Right lobe of liver (tissue), 6 donors: ENCODE measurements around the gene GRN. TPM values are rescaled to one million over a fixed set of nuclear protein-coding genes. Genes with fewer than 3 reads are reported as not detected.
A peak's percentile ranks its signal among the peaks of the same experiment; 100 is the strongest.

Experiments used
- ATAC-seq, 4 donors: fragments of 200-7000 bp; cut with Tn5 transposase; one replicate each; pipeline ENCODE4 v1.9.1; 2020; ENCODE audit warnings: mild to moderate bottlenecking in 4 of 4, moderate library complexity in 4 of 4
- DNase-seq, 3 donors: peaks; one replicate each; pipeline ENCODE4 v3.0.0-alpha.2; 2020
- H3K27ac ChIP-seq, 3 donors: fragments of 200-600 bp; one replicate each; pipeline ENCODE4 v1.8.0; 2022
- H3K27me3 ChIP-seq, 2 donors: fragments of 200-600 bp; one replicate each; pipeline ENCODE4 v1.8.0; 2022
- H3K36me3 ChIP-seq, 4 donors: fragments of 200-600 bp; sonication (generic) in 1 of 4; one replicate each; pipeline versions ENCODE4 v1.5.1 to v1.8.0; 2017 to 2022; ENCODE audit warnings: control low read depth in 1 of 4
- H3K4me1 ChIP-seq, 4 donors: fragments of 200-600 bp; sonication (generic) in 1 of 4; one replicate each; pipeline versions ENCODE4 v1.5.1 to v1.8.0; 2017 to 2022; ENCODE audit warnings: control low read depth in 1 of 4
- H3K4me3 ChIP-seq, 3 donors: fragments of 200-600 bp; one replicate each; pipeline ENCODE4 v1.8.0; 2022
- H3K9me3 ChIP-seq, 4 donors: fragments of 200-600 bp; sonication (generic) in 1 of 4; one replicate each; pipeline versions ENCODE4 v1.5.1 to v1.8.0; 2017 to 2022; ENCODE audit warnings: control low read depth in 1 of 4
- CTCF ChIP-seq, 4 donors: fragments of 200-600 bp in 3 of 4; fragments of 450-650 bp in 1 of 4; IDR thresholded peaks; one replicate each; pipeline versions ENCODE4 v1.5.1 to v1.8.0; 2016 to 2022; ENCODE audit warnings: antibody characterized with exemption in 4 of 4, mild to moderate bottlenecking in 2 of 4
- POLR2A ChIP-seq: fragments of 450-650 bp; IDR thresholded peaks from one replicate; pipeline ENCODE4 v1.6.1; 2017; ENCODE audit warnings: antibody characterized with exemption, mild to moderate bottlenecking
- WGBS: methylation state at CpG from one replicate; pipeline ENCODE4 v1.1.6; 2018; ENCODE audit warnings: low coverage, low lambda C conversion rate; ENCODE audit not compliant: insufficient coverage; ENCODE audit errors: missing lambda C conversion rate; 5-methylcytosine and 5-hydroxymethylcytosine counted together
- intact Hi-C, 2 donors: fragments of 100-400 bp; cut with DNase I; formaldehyde crosslinking; loops; one replicate each; pipeline versions ENCODE4 v1.11.2 to v1.14.1; 2022
- total RNA-seq, 6 experiments: library from RNA; depleted of rRNA in 2 of 6; stranded (reverse); fragments of >200 nt in 2 of 6; fragmentation: NEBNext Ultra II Directional in 3 of 6; extraction: Animal tissue kit (Norgen Biotek cat#: 25700) in 3 of 6; gene quantifications; one replicate each; pipeline versions ENCODE4 v1.1.0 to v1.2.4, GENCODE V29; 2016 to 2023
- donor health status: DM: no; HTN: yes; CAD: no.
- donor health status: DM: no; HTN: no; CAD: no.
- donor health status: DM: no; HTN: no; CAD: no.
- donor health status: DM: no; HTN: yes; CAD: no.
- donor health status: DM: no; HTN: yes; CAD: no.

The GRN gene
- total RNA-seq, 6 experiments from 2014 or later = 84.5 to 230 (median 150) TPM

- no peak for ATAC-seq
- Histone ChIP-seq H3K9me3 (no peaks in the 10 kb centered on the region), H3K36me3 (no peaks in the 10 kb centered on the region), H3K27ac (no peak overlapping the region), H3K4me1 (peaks cover 0 to 7% (median 0%) of the 10 kb centered on the region in 4 donors), H3K4me3 (no peak overlapping the region), H3K27me3 (peaks cover 0 to 6% of the 10 kb centered on the region in 2 donors)
- intact Hi-C loops = no loop called here
- TF ChIP-seq POLR2A (no peak), CTCF (IDR thresholded peaks at IDR 0.05) (no peak)
- 10% methylated on average over 2 of the region's 10 CpGs for WGBS
- DNase-seq = no peak
Observed at GRCh38 chr17:44386182-44386525, 41.1 kb downstream of the GRN start.

- DNase-seq (no peak), ATAC-seq (no peak)
- no peak for TF ChIP-seq CTCF (IDR thresholded peaks at IDR 0.05)
- TF ChIP-seq POLR2A = no peak
- H3K4me3 ChIP-seq = no peak overlapping the region
- no peak overlapping the region for H3K27ac ChIP-seq
- no peaks in the 10 kb centered on the region for H3K9me3 ChIP-seq
- H3K36me3 ChIP-seq = no peaks in the 10 kb centered on the region
- 22% methylated on average over 1 of the region's 2 CpGs for WGBS
- intact Hi-C loops = no loop called here
- H3K4me1 ChIP-seq = peaks cover 0 to 7% (median 0%) of the 10 kb centered on the region in 4 donors
- H3K27me3 ChIP-seq = peaks cover 0 to 6% of the 10 kb centered on the region in 2 donors
Observed at GRCh38 chr17:44387804-44388203, 42.7 kb downstream of the GRN start.

GRCh38 chr17:44389281-44389680 lies 44.2 kb downstream of the GRN start, which contains the start of gene ITGA2B:
Gene ITGA2B (minus strand): TSS chr17:44389649. CDS start chr17:44389473, 176 bp downstream.
- Histone ChIP-seq H3K36me3 (no peaks in the 10 kb centered on the region), H3K9me3 (no peaks in the 10 kb centered on the region), H3K4me3 (no peak within 1 kb of the TSS), H3K27me3 (peaks cover 0 to 6% of the 10 kb centered on the region in 2 donors), H3K4me1 (peaks cover 0 to 7% (median 0%) of the 10 kb centered on the region in 4 donors), H3K27ac (no peak within 1 kb of the TSS)
- intact Hi-C loops = no loop called here
- TF ChIP-seq CTCF (IDR thresholded peaks at IDR 0.05) (no peak), POLR2A (no peak)
- ATAC-seq = no peak
- DNase-seq = no peak
- no CpG with 5 or more reads among the region's 1 CpG for WGBS

GRCh38 chr17:44389723-44390202 lies 44.7 kb downstream of the GRN start:
- 40% methylated on average over 6 of the region's 6 CpGs for WGBS
- no peak for ATAC-seq
- TF ChIP-seq CTCF (IDR thresholded peaks at IDR 0.05) (no peak), POLR2A (no peak)
- Histone ChIP-seq H3K4me1 (peaks cover 0 to 6% (median 0%) of the 10 kb centered on the region in 4 donors), H3K36me3 (no peaks in the 10 kb centered on the region), H3K27me3 (peaks cover 0 to 6% of the 10 kb centered on the region in 2 donors), H3K27ac (no peak overlapping the region), H3K4me3 (no peak overlapping the region), H3K9me3 (no peaks in the 10 kb centered on the region)
- intact Hi-C loops = no loop called here
- peak in 1 of 3 donors; percentile 31 for DNase-seq
